ENCODE results near the gene FAM156A. TPM values are rescaled to one million over a fixed set of nuclear protein-coding genes. Genes with fewer than 3 reads are reported as not detected.

The FAM156A gene
- total and polyA plus RNA-seq, 2 donors (not counting 3 experiments of a cell fraction or from before 2014, with no cell fraction given), result 15.3 to 16.1 TPM

GRCh38 chrX:52933976-52934703 lies 24.2 kb downstream of the FAM156A start:
- Histone ChIP-seq H3K4me3 (replicated peaks in 1 of 3; ENCODE audit: insufficient read depth in 1 of 3, low read depth in 1 of 3, low read length in 3 of 3) (peak overlapping the region; percentile 37 to 90 (median 71)), H3K79me2 (ENCODE audit: control insufficient read depth, insufficient read depth, low read length) (no peaks in the 10 kb centered on the region), H4K20me1 (replicated peaks; ENCODE audit: control insufficient read depth, extremely low read depth, insufficient read depth, low read length) (no peaks in the 10 kb centered on the region), H3K4me1 (ENCODE audit: control insufficient read depth, extremely low read depth, insufficient read depth, low read length) (peaks cover 6% of the 10 kb centered on the region), H3K36me3 (ENCODE audit: control insufficient read depth in 2 of 2, extremely low read depth in 1 of 2, insufficient read depth in 2 of 2, low read length in 2 of 2) (no peaks in the 10 kb centered on the region), H3K4me2 (ENCODE audit: insufficient read depth, low read length) (peak overlapping the region; percentile 97), H3K9ac (replicated peaks; ENCODE audit: extremely low read depth, insufficient read depth, low read length) (peak overlapping the region; percentile 94), H3K27ac (ENCODE audit: insufficient read depth, low read depth, low read length) (peak overlapping the region; percentile 94), H3K27me3 (ENCODE audit: control insufficient read depth in 2 of 2, insufficient read depth in 2 of 2, low read length in 2 of 2) (no peaks in the 10 kb centered on the region), H3K9me1 (replicated peaks; ENCODE audit: control insufficient read depth, extremely low read depth, insufficient read depth, low read length) (no peaks in the 10 kb centered on the region), H3K9me3 (replicated peaks; ENCODE audit: control insufficient read depth, insufficient read depth, low read length) (no peaks in the 10 kb centered on the region), H2AFZ (ENCODE audit: low read depth, low read length) (peak overlapping the region; percentile 98)
- no peak for TF ChIP-seq MAX (IDR thresholded peaks at IDR 0.05; ENCODE audit: insufficient read depth, insufficient read length)
- no peak for TF ChIP-seq MYC (IDR thresholded peaks at IDR 0.05; ENCODE audit: low read depth, low read length)
- no peak for TF ChIP-seq JUN (IDR thresholded peaks at IDR 0.05; ENCODE audit: borderline replicate concordance, insufficient read depth, insufficient read length, low read depth)
- TF ChIP-seq, protein P1, sequence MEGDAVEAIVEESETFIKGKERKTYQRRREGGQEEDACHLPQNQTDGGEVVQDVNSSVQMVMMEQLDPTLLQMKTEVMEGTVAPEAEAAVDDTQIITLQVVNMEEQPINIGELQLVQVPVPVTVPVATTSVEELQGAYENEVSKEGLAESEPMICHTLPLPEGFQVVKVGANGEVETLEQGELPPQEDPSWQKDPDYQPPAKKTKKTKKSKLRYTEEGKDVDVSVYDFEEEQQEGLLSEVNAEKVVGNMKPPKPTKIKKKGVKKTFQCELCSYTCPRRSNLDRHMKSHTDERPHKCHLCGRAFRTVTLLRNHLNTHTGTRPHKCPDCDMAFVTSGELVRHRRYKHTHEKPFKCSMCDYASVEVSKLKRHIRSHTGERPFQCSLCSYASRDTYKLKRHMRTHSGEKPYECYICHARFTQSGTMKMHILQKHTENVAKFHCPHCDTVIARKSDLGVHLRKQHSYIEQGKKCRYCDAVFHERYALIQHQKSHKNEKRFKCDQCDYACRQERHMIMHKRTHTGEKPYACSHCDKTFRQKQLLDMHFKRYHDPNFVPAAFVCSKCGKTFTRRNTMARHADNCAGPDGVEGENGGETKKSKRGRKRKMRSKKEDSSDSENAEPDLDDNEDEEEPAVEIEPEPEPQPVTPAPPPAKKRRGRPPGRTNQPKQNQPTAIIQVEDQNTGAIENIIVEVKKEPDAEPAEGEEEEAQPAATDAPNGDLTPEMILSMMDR (IDR thresholded peaks at IDR 0.05; ENCODE audit: extremely low read depth in 1 of 2, insufficient read depth in 1 of 2, low read depth in 1 of 2, low read length in 2 of 2), result no peak
- TF ChIP-seq GATA2 (IDR thresholded peaks at IDR 0.05; ENCODE audit: insufficient read depth, insufficient read length, low read depth, low read length), result no peak
- no peak for TF ChIP-seq POLR2A (IDR thresholded peaks at IDR 0.05; ENCODE audit: low read depth, low read length)
- TF ChIP-seq EZH2 (IDR thresholded peaks at IDR 0.05; ENCODE audit: borderline replicate concordance, low read depth, low read length, severe bottlenecking), result no peak
- TF ChIP-seq POLR2AphosphoS5 (IDR thresholded peaks at IDR 0.05; ENCODE audit: insufficient read depth, low read depth, low read length), result no peak
- TSS peak; percentile 67 for BruUV-seq (replicated peaks)
- intact Hi-C loops (cut with micrococcal nuclease), result no loop called here
- ChIA-PET POLR2A (no interaction called here), CTCF (interaction anchor here (0.9 kb wide), 1 partner anchor 11 kb away, joined by 5 read pairs; no protein-coding TSS in a partner anchor)
- DNase-seq (ENCODE audit: low read depth, low spot score) (no peak), FAIRE-seq (peak; percentile 28)
- dilution Hi-C loops (cut with MboI; ENCODE audit: extremely low pct_ligation_motif_present, low sequenced_read_pairs), result no loop called here
